A204.1 (cell line): ENCODE measurements around the gene ASIC1.

Experiments
- FAIRE-seq: peaks from 2 replicates; lab custom pipeline; 2012; peaks lifted over from hg19 to GRCh38; lab: Jason Lieb, UNC

Gene ASIC1

GRCh38 chr12:50041062-50041860, 16.1 kb upstream of the ASIC1 start:
- FAIRE-seq, result no peak

DNA sequence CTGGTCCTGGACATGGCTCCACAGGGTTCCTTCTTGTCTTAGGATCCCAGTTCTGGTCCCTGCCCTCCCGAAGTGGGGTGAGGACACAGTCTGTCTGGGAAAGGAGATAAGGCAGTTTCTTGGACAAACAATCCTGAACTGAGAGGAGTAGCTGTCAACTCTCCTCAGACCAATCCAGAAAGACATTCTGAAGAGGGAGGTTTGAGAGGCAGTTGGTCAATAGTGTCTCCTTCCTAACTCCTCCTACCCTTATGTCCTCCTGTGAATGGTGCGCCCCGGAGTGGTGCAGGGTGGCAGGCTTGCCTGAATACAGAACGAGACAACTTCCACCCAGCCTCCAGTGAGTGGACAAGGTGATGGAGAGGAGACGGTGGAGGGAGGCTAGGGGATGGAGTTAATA, 15.4 kb upstream of the ASIC1 start:
- FAIRE-seq, result no peak

DNA sequence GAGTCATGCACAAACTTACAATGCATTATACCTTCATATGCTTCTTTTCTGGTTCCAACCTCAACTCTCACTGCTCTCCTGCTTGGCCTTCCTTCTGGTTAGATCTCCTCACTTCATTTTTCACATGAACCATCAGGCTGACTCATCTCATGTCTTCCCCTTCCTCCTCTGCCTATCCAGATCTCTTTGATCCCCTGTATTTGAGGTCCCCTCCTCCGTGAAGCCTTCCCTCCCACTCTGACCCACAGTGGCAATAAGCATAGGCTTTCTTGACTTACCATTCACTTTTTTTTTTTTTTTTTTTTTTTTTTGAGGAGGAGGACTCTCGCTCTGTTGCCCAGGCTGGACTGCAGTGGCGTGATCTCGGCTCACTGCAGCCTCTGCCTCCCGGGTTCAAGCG, 14.7 kb upstream of the ASIC1 start:
- no peak for FAIRE-seq

DNA sequence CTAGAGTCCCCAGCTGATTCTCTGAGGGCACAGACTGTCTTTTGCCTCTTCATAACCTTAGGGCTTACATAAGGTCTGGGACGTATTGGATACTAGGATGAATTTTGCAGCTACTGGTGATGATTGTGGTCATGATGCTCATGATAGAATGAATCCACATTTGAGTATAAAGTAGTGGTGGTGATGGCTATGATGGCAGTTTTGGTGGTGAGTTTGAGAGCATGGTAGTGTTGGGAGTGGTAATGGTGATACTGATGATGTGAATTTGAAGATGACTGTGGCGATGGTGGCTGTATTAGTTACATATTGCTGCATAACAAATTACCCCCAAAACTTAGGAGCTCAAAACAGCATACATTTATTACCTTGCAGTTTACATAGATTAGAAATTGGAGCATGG, 14.1 kb upstream of the ASIC1 start:
- no peak for FAIRE-seq

DNA sequence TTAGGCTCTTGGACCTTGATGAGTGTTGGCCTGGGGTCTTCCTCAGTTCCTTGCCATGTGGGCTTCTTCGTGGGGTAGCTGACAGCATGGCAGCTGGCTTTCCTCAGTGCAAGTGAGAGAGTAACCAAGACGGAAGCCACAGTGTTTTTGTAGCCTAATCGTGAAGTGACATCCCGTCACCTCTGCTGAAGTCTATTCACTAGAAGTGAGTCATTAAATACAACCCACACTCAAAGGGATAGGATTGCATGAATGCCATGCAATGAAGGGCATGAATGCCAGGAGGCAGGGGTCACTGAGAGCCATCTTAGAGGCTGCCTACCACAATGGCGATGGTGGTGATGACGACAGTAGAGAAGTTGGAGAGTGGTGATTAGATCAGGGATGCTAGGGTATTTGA, 13.5 kb upstream of the ASIC1 start:
- FAIRE-seq, result no peak

- no peak for FAIRE-seq
Observed at GRCh38 chr12:50047693-50048250, 9.6 kb upstream of the ASIC1 start.

GRCh38 chr12:50049254-50050118, 7.9 kb upstream of the ASIC1 start:
- FAIRE-seq, result no peak

DNA sequence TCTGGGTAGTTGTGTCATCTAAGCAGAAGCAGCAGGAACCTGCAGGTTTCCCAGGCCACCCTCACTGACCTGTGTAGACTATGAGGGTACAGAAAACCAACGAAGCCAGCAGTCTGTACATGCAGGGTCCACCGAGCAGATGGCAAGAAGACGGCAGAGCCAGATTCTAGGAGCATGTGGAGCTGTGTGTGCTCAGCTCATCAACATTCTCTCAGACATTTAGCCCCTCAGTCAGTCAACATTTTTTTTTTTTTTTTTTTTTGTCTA, 7.3 kb upstream of the ASIC1 start:
- FAIRE-seq, result no peak

DNA sequence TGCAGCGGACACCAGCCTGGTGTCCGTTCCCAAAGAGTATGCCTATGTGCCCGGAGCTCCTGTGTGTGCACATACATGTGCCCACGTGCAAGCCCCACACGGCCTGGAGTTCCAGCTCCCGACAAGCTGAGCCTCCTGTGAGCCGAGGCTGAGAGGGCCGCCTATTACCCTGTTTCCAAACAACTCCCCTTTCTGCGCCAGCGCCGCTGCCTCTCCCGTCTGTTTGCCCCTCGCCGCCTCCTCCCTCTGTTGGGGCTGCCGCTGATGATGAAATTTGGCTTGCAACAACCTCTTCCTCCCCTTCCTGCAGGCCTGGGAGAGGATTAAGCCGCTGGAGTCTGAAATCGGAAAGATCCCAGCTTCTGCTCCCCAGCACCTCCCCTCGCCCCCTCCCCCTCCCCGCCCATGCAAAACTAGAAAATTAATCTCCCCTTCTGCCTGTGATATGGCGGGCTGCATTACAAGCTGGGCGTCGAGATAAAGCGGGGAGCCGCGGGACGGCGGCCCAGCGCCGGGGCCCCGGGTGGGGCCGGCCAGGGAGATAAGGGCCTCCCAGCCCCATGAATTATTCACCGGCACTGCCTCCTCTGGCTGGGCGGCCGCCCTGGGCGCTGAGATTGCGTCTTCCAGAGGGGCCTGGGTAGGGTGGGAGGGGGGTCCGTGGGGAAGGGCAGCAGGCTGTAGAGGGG, 6.8 kb upstream of the ASIC1 start:
- FAIRE-seq, result no peak

- FAIRE-seq, result no peak
Observed at GRCh38 chr12:50051101-50051806, 6.1 kb upstream of the ASIC1 start.

- FAIRE-seq, result no peak
Observed at GRCh38 chr12:50052544-50052943, 4.9 kb upstream of the ASIC1 start.

DNA sequence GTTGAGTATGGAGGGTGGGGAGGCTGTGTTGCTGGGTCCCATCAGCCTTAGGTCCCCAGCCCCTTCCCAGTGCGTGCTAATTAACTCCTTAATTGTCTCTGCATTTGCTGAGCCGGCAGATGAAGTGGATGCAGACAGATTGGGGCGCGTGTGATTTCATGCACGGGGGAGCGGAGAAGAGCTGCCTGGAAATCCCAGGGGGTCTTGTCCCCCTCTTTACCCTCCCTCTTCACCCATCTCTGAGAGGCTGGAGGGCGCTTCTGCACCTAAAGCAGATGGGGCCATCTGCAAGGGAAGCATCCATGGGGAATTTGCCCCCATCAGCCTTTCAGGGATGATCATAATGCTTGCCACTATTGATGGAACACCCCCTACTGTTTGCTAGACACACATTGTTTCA, 4.4 kb upstream of the ASIC1 start:
- no peak for FAIRE-seq

DNA sequence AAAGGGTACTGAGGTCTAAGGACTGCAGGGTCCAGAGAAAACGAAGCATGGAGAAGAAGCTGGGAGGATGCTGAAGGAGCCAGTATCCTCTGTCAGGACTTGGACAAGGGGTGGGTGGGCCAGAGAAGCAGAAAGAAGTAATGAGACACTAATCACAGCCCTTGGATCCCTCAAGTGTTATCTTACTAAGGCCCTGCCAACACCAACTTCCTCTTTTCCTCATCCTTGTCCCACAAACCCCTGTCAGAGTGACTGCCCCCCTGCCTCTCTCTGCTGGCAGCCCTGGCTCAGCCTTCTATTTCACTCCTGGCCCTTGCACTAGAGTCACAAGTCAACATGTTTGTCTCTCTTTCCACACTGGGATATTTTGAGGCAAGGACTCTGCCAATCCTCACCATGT, 3.8 kb upstream of the ASIC1 start:
- no peak for FAIRE-seq

DNA sequence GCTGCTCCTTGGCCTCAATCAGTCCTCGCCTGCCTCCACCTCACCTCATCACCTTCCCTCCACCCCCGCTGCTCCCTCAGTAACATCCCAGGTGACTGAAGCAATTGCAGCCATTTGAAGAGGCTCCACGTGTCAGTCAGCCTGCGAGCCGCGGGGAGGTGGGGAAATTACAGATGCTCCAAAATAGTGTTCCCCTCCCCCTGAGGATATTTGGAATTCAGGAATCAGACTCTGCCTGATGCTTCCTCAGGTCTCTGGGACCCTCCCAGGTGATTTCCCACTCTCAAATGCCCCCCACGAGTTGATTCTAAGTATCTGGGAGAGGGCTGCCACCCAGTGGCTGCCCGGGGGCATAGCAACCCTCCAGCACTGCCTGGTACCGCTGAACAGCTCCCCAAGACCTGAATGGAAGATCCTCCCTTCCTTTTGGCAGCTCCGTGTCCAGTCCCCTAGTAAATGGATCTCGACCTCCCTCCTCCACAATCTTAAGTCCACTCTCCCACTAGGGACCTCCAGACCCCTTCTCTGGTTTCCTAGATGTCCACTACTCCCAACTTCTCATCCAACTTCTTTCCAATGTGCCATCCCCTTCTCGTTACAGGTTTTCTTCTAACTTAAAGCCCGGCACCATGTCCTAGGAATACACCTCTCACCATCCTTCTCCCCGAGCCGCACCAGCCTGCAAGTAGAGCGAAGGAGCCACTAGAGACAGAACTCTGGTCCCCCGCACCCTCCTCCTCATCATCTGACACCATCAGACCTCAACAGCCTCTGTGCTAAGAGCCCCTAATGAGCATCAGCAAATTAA, 1.4 kb upstream of the ASIC1 start:
- FAIRE-seq, result no peak

GRCh38 chr12:50056639-50056976, 788 bp upstream of the ASIC1 start:
- no peak for FAIRE-seq

- FAIRE-seq, result no peak
Observed at GRCh38 chr12:50057896-50058670, 687 bp downstream of the ASIC1 start.

DNA sequence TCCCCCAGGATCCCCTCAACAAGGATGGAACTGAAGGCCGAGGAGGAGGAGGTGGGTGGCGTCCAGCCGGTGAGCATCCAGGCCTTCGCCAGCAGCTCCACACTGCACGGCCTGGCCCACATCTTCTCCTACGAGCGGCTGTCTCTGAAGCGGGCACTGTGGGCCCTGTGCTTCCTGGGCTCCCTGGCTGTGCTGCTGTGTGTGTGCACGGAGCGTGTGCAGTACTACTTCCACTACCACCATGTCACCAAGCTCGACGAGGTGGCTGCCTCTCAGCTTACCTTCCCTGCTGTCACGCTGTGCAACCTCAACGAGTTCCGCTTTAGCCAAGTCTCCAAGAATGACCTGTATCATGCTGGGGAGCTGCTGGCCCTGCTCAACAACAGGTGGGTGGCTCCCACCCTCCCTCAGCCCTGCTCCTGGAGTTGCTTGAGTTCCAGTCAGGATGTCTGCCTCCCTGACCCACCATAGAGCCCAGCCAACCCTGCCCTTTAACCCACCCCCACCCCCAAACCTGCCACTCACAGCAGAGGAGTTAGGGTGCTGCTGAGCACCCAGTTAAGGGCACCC, 1.4 kb downstream of the ASIC1 start:
- FAIRE-seq, result no peak

- no peak for FAIRE-seq
Observed at GRCh38 chr12:50059440-50060119, 2.2 kb downstream of the ASIC1 start.

- no peak for FAIRE-seq
Observed at GRCh38 chr12:50060120-50060468, 2.7 kb downstream of the ASIC1 start.

DNA sequence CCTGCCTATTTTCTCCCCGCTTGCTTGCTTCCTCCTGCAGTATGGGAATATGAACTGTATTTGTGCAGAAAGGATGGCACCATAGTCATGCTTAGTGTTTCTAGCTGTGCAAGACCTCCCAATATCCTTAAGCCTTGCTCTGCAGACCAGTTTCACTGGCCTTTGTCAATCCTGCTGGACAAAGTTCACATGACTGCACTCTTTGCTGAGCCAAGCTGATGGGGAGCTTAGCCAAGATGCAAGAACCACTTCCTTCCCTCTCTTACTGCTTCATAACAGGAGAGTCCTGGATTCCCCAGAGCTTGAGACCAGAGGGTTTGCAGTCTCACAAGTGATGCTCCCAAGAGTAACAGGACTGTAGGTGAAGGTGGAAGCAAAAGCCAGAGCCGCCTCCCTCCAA, 3.8 kb downstream of the ASIC1 start:
- no peak for FAIRE-seq
